Activated CD4-positive, CD25-positive, alpha-beta regulatory T cell treated with anti-CD3 and anti-CD28 coated beads, Interleukin-2, amount 50 U/mL, for 24 hours (primary cell): Measurements from ENCODE around the gene FOXRED1.

ENCODE experiments used
- ATAC-seq, 2 donors: fragments of 150-1000 bp; cut with Tn5 transposase; one replicate each; pipeline ENCODE4 v1.10.0; 2021; ENCODE audit warnings: mild to moderate bottlenecking in 1 of 2, moderate library complexity in 1 of 2

The FOXRED1 gene

GRCh38 chr11:126312961-126313360 lies 44.0 kb downstream of the FOXRED1 start:
- ATAC-seq = no peak

DNA sequence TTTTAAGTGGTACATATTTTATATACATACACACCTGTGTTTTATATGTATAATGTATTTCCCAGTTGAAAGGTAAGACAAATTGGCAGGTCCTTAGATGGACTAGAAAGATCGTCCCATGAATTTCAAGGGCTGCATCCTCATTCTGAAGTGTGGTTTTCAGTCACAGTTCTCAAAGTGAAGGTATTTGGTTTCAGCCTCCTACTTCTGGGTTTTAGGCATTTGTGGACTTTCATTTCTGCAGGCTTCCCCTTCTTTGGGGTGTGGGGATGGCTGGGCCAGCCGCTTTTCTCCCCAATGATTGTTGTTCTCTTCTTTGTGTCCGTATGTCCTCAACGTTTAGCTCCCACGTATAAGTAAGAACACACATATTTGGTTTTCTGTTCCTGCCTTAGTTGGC lies 44.9 kb downstream of the FOXRED1 start:
- no peak for ATAC-seq

DNA sequence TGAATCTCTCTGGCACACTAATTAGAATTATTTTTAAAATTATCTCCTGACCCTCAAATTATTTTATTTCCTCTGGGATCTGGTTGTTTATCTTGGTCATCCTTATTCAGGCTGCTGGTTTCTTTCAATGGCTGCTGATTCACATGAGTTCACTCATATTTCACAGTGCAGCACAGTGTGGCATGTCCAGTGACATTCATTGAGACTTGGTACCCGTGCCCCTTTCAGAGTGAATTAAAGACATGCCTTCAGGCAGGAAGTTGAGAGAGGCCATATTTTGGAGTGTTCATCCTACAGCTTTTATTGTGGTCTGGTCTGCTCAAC lies 48.4 kb downstream of the FOXRED1 start:
- no peak for ATAC-seq

DNA sequence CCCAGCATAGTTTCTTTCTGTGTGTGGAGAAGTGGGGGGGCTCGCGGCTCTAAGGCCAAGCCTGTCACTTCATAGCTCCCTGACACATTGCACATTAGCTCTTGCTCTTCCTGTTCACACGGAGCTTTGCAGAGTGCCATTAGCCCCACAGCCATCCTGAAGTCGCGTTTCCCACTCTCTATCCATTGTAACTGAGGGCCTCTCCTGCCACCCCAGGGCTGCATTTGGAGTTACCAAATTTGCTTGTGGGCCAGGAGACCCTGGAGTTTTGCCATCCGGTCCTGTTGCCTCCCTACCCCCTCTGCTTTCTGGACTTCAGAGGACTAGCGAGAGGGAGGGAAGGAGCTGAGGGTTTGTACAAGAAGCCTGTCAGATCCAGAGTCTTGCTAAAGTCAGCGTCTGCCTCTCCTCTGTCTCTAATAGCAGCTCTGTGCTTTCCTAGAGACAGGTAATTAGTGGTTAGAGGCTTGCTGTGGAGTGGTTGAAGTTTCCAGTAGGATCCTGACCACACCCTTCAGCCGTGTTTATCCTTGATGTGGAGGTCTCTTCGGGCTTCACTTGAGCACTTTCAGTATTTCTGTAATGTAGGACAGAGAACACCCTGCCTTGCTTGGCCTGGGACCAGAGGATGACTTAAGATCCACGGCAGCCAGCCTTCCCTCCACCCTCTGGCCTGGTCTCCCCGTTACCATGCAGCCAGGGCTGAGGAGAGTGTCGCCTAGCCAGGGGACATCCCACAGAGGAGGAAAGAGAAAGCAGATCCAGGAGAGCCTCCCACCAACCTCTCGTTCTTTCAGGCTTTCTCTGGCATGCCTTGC lies 49.0 kb downstream of the FOXRED1 start:
- ATAC-seq = peak; percentile 41 to 42

GRCh38 chr11:126318574-126319373 lies 49.8 kb downstream of the FOXRED1 start:
- peak; percentile 68 to 71 for ATAC-seq

DNA sequence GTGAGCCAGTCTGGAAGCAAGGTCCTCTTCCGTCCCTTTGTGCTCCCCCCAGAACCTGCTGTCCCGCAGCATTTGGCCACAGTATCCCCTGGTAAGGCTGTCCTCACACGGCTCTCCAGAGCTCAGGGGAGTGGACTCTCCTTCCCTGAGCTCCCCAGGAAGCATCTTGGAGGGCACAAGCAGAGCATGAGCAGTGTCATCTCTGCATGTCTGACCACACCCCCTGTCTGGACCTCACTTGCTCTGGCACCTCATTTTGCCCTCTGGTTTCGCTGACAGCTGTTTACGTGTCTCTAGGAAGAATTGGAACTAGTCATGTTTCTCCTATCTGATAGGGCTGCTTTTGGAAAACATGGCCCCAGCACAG lies 50.4 kb downstream of the FOXRED1 start:
- ATAC-seq = no peak

- ATAC-seq = no peak
These were observed 54.0 kb downstream of the FOXRED1 start for GRCh38 chr11:126322996-126323395.

DNA sequence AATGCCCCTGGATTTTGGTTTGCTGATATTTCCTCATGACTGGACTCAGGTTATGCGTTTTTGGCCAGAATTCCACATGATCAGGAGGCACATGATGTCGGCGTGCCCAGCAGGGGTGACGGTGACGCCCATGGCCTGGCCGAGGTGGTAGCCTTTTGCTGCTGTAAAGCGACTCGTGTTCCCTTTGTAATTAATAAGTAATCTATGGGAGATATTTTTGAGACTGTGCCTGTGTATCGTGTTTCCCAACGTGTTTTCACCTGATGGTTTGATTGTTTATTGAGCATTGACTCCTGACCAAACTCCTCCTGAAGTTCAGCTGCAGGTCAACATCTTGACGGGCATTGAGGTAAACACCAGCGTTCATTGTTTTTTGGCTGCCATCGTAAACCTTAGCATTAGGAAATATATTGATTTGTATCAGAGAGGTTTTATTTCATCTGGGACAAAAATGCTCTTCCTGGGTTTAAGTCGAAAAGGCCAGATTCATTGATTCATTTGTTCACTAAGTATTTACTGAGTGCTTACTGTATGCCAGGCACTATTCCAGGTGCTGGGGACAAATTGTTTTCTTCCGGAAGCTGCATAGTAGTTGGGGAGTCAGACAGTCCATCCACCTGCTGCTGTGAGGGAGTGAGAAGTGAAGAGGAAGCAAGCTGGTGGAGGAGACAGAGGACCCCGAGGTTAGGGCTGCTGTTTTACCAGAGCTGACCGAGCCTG lies 58.5 kb downstream of the FOXRED1 start:
- no peak for ATAC-seq
